K562 (cell line): Measurements from ENCODE around the gene TBX3.

Experiments
- CTCF ChIP-seq, 3 experiments: IDR thresholded peaks in 2 of 3; conservative IDR thresholded peaks in 1 of 3; 2 replicates each; pipeline ENCODE4 v1.5.1; 2011 to 2012; ENCODE audit warnings: low read length in 3 of 3, mild to moderate bottlenecking in 3 of 3, control low read depth in 2 of 3, improper control_type of control experiment in 1 of 3, inconsistent platforms in 1 of 3, low read depth in 1 of 3, mixed read lengths in 1 of 3, moderate library complexity in 1 of 3; ENCODE audit not compliant: insufficient read depth in 2 of 3
- POLR2AphosphoS5 ChIP-seq: IDR thresholded peaks from 2 replicates; pipeline ENCODE4 v1.6.1; 2011; ENCODE audit warnings: mild to moderate bottlenecking, low read depth, low read length, moderate library complexity; ENCODE audit not compliant: control insufficient read depth, insufficient read depth
- ZNF75A ChIP-seq: fragments of 450-650 bp; formaldehyde crosslinking; IDR thresholded peaks from 2 replicates; pipeline ENCODE4 v1.4.0; 2020; ENCODE audit warnings: mild to moderate bottlenecking

GRCh38 chr12:114631242-114631641, 52.7 kb downstream of the TBX3 start:
- TF ChIP-seq ZNF75A (CRISPR knock-in tag) (no peak), CTCF (IDR thresholded peaks at IDR 0.05 in 2 of 3, conservative IDR thresholded peaks at IDR 0.05 in 1 of 3; ENCODE audit: insufficient read depth in 2 of 3, low read depth in 1 of 3, low read length in 3 of 3) (no peak), POLR2AphosphoS5 (no peak)
